KMS-11 (cell line): ENCODE results near the gene SOX11.

Experiments
- H2AFZ ChIP-seq: fragments of 200-600 bp; sonication (generic); 2 replicates; pipeline ENCODE4 v1.6.1; 2016; ENCODE audit warnings: antibody characterized with exemption, mixed run types, low read depth
- H3K27ac ChIP-seq: fragments of 200-600 bp; sonication (generic); 2 replicates; pipeline ENCODE4 v1.6.1; 2016; ENCODE audit warnings: mild to moderate bottlenecking, mixed run types
- H3K27me3 ChIP-seq: fragments of 200-600 bp; sonication (generic); 2 replicates; pipeline ENCODE4 v1.6.1; 2017; ENCODE audit warnings: mild to moderate bottlenecking, low read depth, mixed run types, moderate library complexity; ENCODE audit not compliant: insufficient read depth
- H3K36me3 ChIP-seq: fragments of 200-600 bp; sonication (generic); 2 replicates; pipeline ENCODE4 v1.6.1; 2017; ENCODE audit warnings: mild to moderate bottlenecking, mixed run types; ENCODE audit not compliant: insufficient read depth
- H3K4me1 ChIP-seq: fragments of 200-600 bp; sonication (generic); 2 replicates; pipeline ENCODE4 v1.6.1; 2016; ENCODE audit warnings: mild to moderate bottlenecking, low read depth, mixed run types; ENCODE audit not compliant: poor library complexity, severe bottlenecking
- H3K4me2 ChIP-seq: fragments of 200-600 bp; sonication (generic); 2 replicates; pipeline ENCODE4 v1.7.0; 2016; ENCODE audit warnings: mild to moderate bottlenecking, mixed run types
- H3K4me3 ChIP-seq: fragments of 200-600 bp; sonication (generic); IDR thresholded peaks from 2 replicates; pipeline ENCODE4 v1.6.1; 2017; ENCODE audit warnings: low read depth, low read length, mixed read lengths; ENCODE audit not compliant: insufficient read depth
- H3K79me2 ChIP-seq: fragments of 200-600 bp; sonication (generic); 2 replicates; pipeline ENCODE4 v1.6.1; 2016; ENCODE audit warnings: low read depth, mixed run types; ENCODE audit not compliant: insufficient read depth
- H3K9ac ChIP-seq: fragments of 200-600 bp; sonication (generic); 2 replicates; pipeline ENCODE4 v1.6.1; 2016; ENCODE audit warnings: mild to moderate bottlenecking, mixed run types
- H4K20me1 ChIP-seq: fragments of 200-600 bp; sonication (generic); 2 replicates; pipeline ENCODE4 v1.6.1; 2016; ENCODE audit warnings: mild to moderate bottlenecking, mixed run types; ENCODE audit not compliant: insufficient read depth
- CTCF ChIP-seq: fragments of 200-600 bp; sonication (generic); conservative IDR thresholded peaks from 2 replicates; pipeline ENCODE4 v1.6.1; 2017; ENCODE audit warnings: low read depth, mild to moderate bottlenecking, antibody characterized with exemption, low read length, moderate library complexity, mixed read lengths

Gene SOX11

GRCh38 chr2:5705490-5705889 lies 13.3 kb downstream of the SOX11 start:
- Histone ChIP-seq H3K36me3 (no peaks in the 10 kb centered on the region), H3K27me3 (no peaks in the 10 kb centered on the region), H3K4me3 (no peak overlapping the region), H3K4me1 (no peaks in the 10 kb centered on the region), H3K9ac (no peak overlapping the region), H2AFZ (no peak overlapping the region), H3K79me2 (no peaks in the 10 kb centered on the region), H4K20me1 (no peaks in the 10 kb centered on the region), H3K4me2 (no peak overlapping the region), H3K27ac (no peak overlapping the region)
- no peak for TF ChIP-seq CTCF

- no peak overlapping the region for H3K4me2 ChIP-seq
- no peaks in the 10 kb centered on the region for H3K27me3 ChIP-seq
- no peaks in the 10 kb centered on the region for H4K20me1 ChIP-seq
- no peaks in the 10 kb centered on the region for H3K4me1 ChIP-seq
- no peak overlapping the region for H2AFZ ChIP-seq
- H3K27ac ChIP-seq: no peak overlapping the region
- no peak for TF ChIP-seq CTCF
- H3K36me3 ChIP-seq: no peaks in the 10 kb centered on the region
- no peaks in the 10 kb centered on the region for H3K79me2 ChIP-seq
- no peak overlapping the region for H3K9ac ChIP-seq
- no peak overlapping the region for H3K4me3 ChIP-seq
These were observed 14.7 kb downstream of the SOX11 start for GRCh38 chr2:5706717-5707455.

- TF ChIP-seq CTCF: no peak
- Histone ChIP-seq H3K27ac (no peak overlapping the region), H3K27me3 (no peaks in the 10 kb centered on the region), H3K4me1 (no peaks in the 10 kb centered on the region), H3K9ac (no peak overlapping the region), H3K4me3 (no peak overlapping the region), H3K79me2 (no peaks in the 10 kb centered on the region), H3K36me3 (no peaks in the 10 kb centered on the region), H2AFZ (no peak overlapping the region), H3K4me2 (no peak overlapping the region), H4K20me1 (no peaks in the 10 kb centered on the region)
These were observed 18.4 kb downstream of the SOX11 start for GRCh38 chr2:5710615-5711014.

- TF ChIP-seq CTCF: no peak
- Histone ChIP-seq H3K27me3 (no peaks in the 10 kb centered on the region), H2AFZ (no peak overlapping the region), H3K79me2 (no peaks in the 10 kb centered on the region), H3K27ac (no peak overlapping the region), H3K4me2 (no peak overlapping the region), H3K36me3 (no peaks in the 10 kb centered on the region), H4K20me1 (no peaks in the 10 kb centered on the region), H3K4me1 (no peaks in the 10 kb centered on the region), H3K9ac (no peak overlapping the region), H3K4me3 (no peak overlapping the region)
These were observed 20.9 kb downstream of the SOX11 start for GRCh38 chr2:5713101-5713500.
